Small intestine (tissue), 7 donors: ENCODE data around the gene STAT2. TPM values are rescaled to one million over a fixed set of nuclear protein-coding genes. Genes with fewer than 3 reads are reported as not detected.
A peak's percentile ranks its signal among the peaks of the same experiment; 100 is the strongest.

Source experiments
- DNase-seq, 2 donors: peaks; one replicate each; pipeline versions ENCODE4 v3.0.0 to v3.0.0-alpha.2; 2013
- FAIRE-seq: peaks from 2 replicates; lab custom pipeline; 2012; peaks lifted over from hg19 to GRCh38; lab: Jason Lieb, UNC
- H3K27ac ChIP-seq, 3 donors: one replicate each; pipeline ENCODE4 v1.5.1; 2013; ENCODE audit warnings: low read length in 2 of 3, mild to moderate bottlenecking in 2 of 3, control low read depth in 1 of 3, inconsistent platforms in 1 of 3, low read depth in 1 of 3, moderate library complexity in 1 of 3
- H3K27me3 ChIP-seq, 3 donors: one replicate each; pipeline ENCODE4 v1.6.1; 2013; ENCODE audit warnings: low read length in 3 of 3, inconsistent platforms in 1 of 3; ENCODE audit not compliant: control insufficient read depth in 3 of 3, insufficient read depth in 3 of 3
- H3K36me3 ChIP-seq, 3 donors: one replicate each; pipeline ENCODE4 v1.6.1; 2013; ENCODE audit warnings: low read length in 3 of 3, inconsistent platforms in 1 of 3, low read depth in 1 of 3, mild to moderate bottlenecking in 1 of 3, moderate library complexity in 1 of 3; ENCODE audit not compliant: control insufficient read depth in 3 of 3, insufficient read depth in 2 of 3
- H3K4me1 ChIP-seq, 3 donors: one replicate each; pipeline ENCODE4 v1.6.1; 2013; ENCODE audit warnings: low read length in 2 of 3, inconsistent platforms in 1 of 3, low read depth in 1 of 3, mild to moderate bottlenecking in 1 of 3, moderate library complexity in 1 of 3; ENCODE audit not compliant: control insufficient read depth in 3 of 3, insufficient read depth in 2 of 3
- H3K4me3 ChIP-seq, 3 donors: one replicate each; pipeline ENCODE4 v1.5.1; 2013; ENCODE audit warnings: low read length in 3 of 3, control low read depth in 1 of 3, inconsistent platforms in 1 of 3, low read depth in 1 of 3, mild to moderate bottlenecking in 1 of 3, moderate library complexity in 1 of 3
- H3K9me3 ChIP-seq, 2 donors: one replicate each; pipeline ENCODE4 v1.6.1; 2013; ENCODE audit warnings: low read depth in 1 of 2, low read length in 1 of 2; ENCODE audit not compliant: control insufficient read depth in 2 of 2, insufficient read depth in 1 of 2
- WGBS, 3 donors: extraction: QIAGEN DNeasy Blood & Tissue Kit; methylation state at CpG; one replicate each; pipeline ENCODE4 v1.1.7; 2013; 5-methylcytosine and 5-hydroxymethylcytosine counted together
- polyA plus RNA-seq, 4 donors: library from polyadenylated mRNA; stranded (reverse) in 3 of 4; unstranded in 1 of 4; fragments of 200-250 nt in 3 of 4; fragments of 120-200 nt in 1 of 4; gene quantifications; one replicate each; pipeline versions ENCODE4 v1.2.1 to v1.2.3, GENCODE V29; 2013
- donor health status: healthy with polysubstance abuse.
- donor health status: control.
- donor health status: control.
- donor health status: Bipolar disorder and iron deficiency.
- donor health status: healthy.

Gene STAT2
- polyA plus RNA-seq, 4 donors = 28.9 to 120 (median 42.7) TPM

- H3K4me3 ChIP-seq = no peak overlapping the region
- peaks cover 0 to 13% (median 0%) of the 10 kb centered on the region in 3 donors for H3K4me1 ChIP-seq
- no peak overlapping the region for H3K27ac ChIP-seq
- H3K27me3 ChIP-seq = no peaks in the 10 kb centered on the region
- FAIRE-seq (no peak), DNase-seq (no peak)
- 99 to 100% (median 100%) methylated on average over 1 to 2 of the region's 2 CpGs for WGBS, 3 donors
- H3K9me3 ChIP-seq = peaks cover 0 to 6% of the 10 kb centered on the region in 2 donors
- no peaks in the 10 kb centered on the region for H3K36me3 ChIP-seq
These were observed 32.4 kb upstream of the STAT2 start for GRCh38 chr12:56392331-56392730.

- H3K27me3 ChIP-seq = no peaks in the 10 kb centered on the region
- H3K4me3 ChIP-seq = no peak overlapping the region
- H3K9me3 ChIP-seq = peaks cover 0 to 6% of the 10 kb centered on the region in 2 donors
- H3K27ac ChIP-seq = no peak overlapping the region
- no peak for FAIRE-seq
- no peak for DNase-seq
- H3K4me1 ChIP-seq = peaks cover 0 to 13% (median 0%) of the 10 kb centered on the region in 3 donors
- H3K36me3 ChIP-seq = no peaks in the 10 kb centered on the region
- WGBS, 3 donors = 92 to 100% (median 100%) methylated on average over 1 of the region's 1 CpG
These were observed 31.8 kb upstream of the STAT2 start for GRCh38 chr12:56391721-56392120.

- FAIRE-seq (no peak), DNase-seq (peak; percentile 54 to 70)
- Histone ChIP-seq H3K4me3 (no peak overlapping the region), H3K36me3 (no peaks in the 10 kb centered on the region), H3K9me3 (peaks cover 0 to 6% of the 10 kb centered on the region in 2 donors), H3K4me1 (peaks cover 0 to 13% (median 0%) of the 10 kb centered on the region in 3 donors), H3K27me3 (no peaks in the 10 kb centered on the region), H3K27ac (peak overlapping the region in 1 of 3 donors; percentile 68)
- 20 to 64% (median 45%) methylated on average over 5 of the region's 5 CpGs for WGBS, 3 donors
These were observed 29.5 kb upstream of the STAT2 start for GRCh38 chr12:56389412-56389811.

- Histone ChIP-seq H3K4me1 (peaks cover 0 to 13% (median 0%) of the 10 kb centered on the region in 3 donors), H3K27ac (no peak overlapping the region)
- FAIRE-seq = no peak
These were observed 27.3 kb upstream of the STAT2 start for GRCh38 chr12:56387152-56387736.

GRCh38 chr12:56385873-56386272, 26.0 kb upstream of the STAT2 start:
- DNase-seq (peak; percentile 47 to 56), FAIRE-seq (no peak)
- peaks cover 0 to 13% (median 0%) of the 10 kb centered on the region in 3 donors for H3K4me1 ChIP-seq
- H3K36me3 ChIP-seq = no peaks in the 10 kb centered on the region
- H3K27me3 ChIP-seq = peaks cover 0 to 3% (median 0%) of the 10 kb centered on the region in 3 donors
- no peak overlapping the region for H3K27ac ChIP-seq
- no peaks in the 10 kb centered on the region for H3K9me3 ChIP-seq
- no peak overlapping the region for H3K4me3 ChIP-seq
- WGBS, 3 donors = 90 to 97% (median 96%) methylated on average over 1 of the region's 1 CpG

More at GRCh38 chr12:56387152-56387736, 27.3 kb upstream of the STAT2 start:
- H3K9me3 ChIP-seq = peaks cover 0 to 2% of the 10 kb centered on the region in 2 donors
- no peaks in the 10 kb centered on the region for H3K36me3 ChIP-seq
- peaks cover 0 to 3% (median 0%) of the 10 kb centered on the region in 3 donors for H3K27me3 ChIP-seq
- 54 to 72% (median 72%) methylated on average over 7 of the region's 7 CpGs for WGBS, 3 donors
- no peak for DNase-seq
- H3K4me3 ChIP-seq = no peak overlapping the region

GRCh38 chr12:56382611-56383010, 22.7 kb upstream of the STAT2 start:
- H3K4me3 ChIP-seq = no peak overlapping the region
- no peaks in the 10 kb centered on the region for H3K36me3 ChIP-seq
- H3K9me3 ChIP-seq = no peaks in the 10 kb centered on the region
- DNase-seq (no peak), FAIRE-seq (no peak)
- H3K27me3 ChIP-seq = peaks cover 0 to 3% (median 0%) of the 10 kb centered on the region in 3 donors
- no peaks in the 10 kb centered on the region for H3K4me1 ChIP-seq
- no peak overlapping the region for H3K27ac ChIP-seq
- 84 to 91% (median 85%) methylated on average over 16 of the region's 16 CpGs for WGBS, 3 donors

- no peak overlapping the region for H3K4me3 ChIP-seq
- no peaks in the 10 kb centered on the region for H3K36me3 ChIP-seq
- no peak for FAIRE-seq
- H3K27me3 ChIP-seq = no peaks in the 10 kb centered on the region
- no peak overlapping the region for H3K27ac ChIP-seq
- H3K9me3 ChIP-seq = no peaks in the 10 kb centered on the region
- 19 to 41% (median 38%) methylated on average over 1 of the region's 1 CpG for WGBS, 3 donors
- H3K4me1 ChIP-seq = peaks cover 0 to 9% (median 0%) of the 10 kb centered on the region in 3 donors
- DNase-seq = no peak
These were observed 18.0 kb upstream of the STAT2 start for GRCh38 chr12:56377989-56378316.

GRCh38 chr12:56377310-56377988, 17.5 kb upstream of the STAT2 start:
- H3K27me3 ChIP-seq = no peaks in the 10 kb centered on the region
- H3K27ac ChIP-seq = no peak overlapping the region
- H3K9me3 ChIP-seq = no peaks in the 10 kb centered on the region
- FAIRE-seq (no peak), DNase-seq (peak in 1 of 2 donors; percentile 32)
- no peaks in the 10 kb centered on the region for H3K36me3 ChIP-seq
- WGBS, 3 donors = 72 to 79% (median 76%) methylated on average over 4 of the region's 4 CpGs
- no peak overlapping the region for H3K4me3 ChIP-seq
- H3K4me1 ChIP-seq = peaks cover 0 to 9% (median 0%) of the 10 kb centered on the region in 3 donors
